ENCODE results near the gene IER5L.
A peak's percentile ranks its signal among the peaks of the same experiment; 100 is the strongest.
"Not testable (repeated sequence)": the region's sequence is repeated elsewhere in the genome, so short reads cannot be mapped to it uniquely, and the experiment has no call there.

Gene IER5L

GRCh38 chr9:129178568-129179382, 714 bp upstream of the IER5L start:
- no peak for DNase-seq

DNA sequence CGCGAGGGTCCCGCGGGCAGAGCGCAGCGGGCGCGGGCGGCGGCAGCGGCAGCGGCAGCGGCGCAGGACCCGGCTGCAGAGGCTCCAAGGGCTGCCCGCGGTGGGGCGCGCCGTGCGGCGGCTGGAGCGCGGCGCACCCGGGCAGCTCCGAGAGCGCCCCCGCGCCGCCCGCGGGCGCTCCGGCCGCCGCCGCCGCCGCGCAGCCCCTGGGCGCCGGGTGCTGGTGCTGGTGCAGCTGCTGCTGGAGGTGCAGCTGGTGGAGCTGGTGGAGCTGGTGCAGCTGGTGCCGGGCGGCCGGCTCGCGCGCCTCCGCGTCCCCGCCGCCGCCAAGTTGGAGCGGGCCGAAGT, 644 bp downstream of the IER5L start:
- DNase-seq = no peak

GRCh38 chr9:129176701-129177442, 1.2 kb downstream of the IER5L start:
- no peak for DNase-seq

DNA sequence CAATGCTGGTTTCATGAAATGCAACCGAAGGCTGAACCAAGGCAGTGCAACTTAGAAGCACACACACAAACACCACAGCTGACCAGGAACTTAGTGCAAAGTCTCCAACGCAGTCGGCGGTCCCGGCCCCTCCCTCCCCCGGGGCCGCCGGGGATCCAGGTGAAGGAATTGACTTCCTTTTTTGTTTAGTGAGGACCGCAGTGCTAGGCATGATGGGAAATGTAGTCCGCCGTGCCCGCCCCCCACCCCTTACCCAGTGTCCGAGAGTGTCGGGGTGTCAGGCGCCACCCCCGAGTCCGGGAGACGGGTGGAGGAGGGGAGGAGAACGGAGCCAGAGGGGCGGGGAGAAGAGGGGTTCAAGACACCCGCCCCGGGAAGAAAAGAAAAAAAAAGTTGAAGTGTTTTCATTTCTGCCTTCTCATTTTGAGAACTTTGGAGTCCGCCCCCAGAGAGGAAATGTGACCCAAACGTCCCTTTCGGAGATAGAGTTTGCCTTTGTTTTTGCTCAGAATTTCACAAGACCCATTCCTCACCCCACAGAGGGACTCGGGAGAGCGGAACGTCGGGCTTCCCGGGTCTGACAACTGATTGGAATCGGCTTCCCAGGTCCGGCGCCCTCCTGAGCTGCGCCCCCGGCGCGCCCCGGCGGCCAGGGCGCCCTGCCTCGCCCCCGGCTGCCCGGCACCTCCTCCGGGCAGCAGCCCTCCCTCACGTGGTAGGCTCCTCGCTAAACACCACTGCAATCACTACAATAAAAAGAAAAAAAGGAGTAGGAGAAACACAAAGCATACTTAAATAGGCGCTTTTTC, 2.0 kb downstream of the IER5L start:
- peak; percentile 17 for DNase-seq

GRCh38 chr9:129175515-129175824, 2.6 kb downstream of the IER5L start:
- no peak for DNase-seq

- DNase-seq = peak; percentile 16
Observed at GRCh38 chr9:129174724-129175514, 3.1 kb downstream of the IER5L start.

DNA sequence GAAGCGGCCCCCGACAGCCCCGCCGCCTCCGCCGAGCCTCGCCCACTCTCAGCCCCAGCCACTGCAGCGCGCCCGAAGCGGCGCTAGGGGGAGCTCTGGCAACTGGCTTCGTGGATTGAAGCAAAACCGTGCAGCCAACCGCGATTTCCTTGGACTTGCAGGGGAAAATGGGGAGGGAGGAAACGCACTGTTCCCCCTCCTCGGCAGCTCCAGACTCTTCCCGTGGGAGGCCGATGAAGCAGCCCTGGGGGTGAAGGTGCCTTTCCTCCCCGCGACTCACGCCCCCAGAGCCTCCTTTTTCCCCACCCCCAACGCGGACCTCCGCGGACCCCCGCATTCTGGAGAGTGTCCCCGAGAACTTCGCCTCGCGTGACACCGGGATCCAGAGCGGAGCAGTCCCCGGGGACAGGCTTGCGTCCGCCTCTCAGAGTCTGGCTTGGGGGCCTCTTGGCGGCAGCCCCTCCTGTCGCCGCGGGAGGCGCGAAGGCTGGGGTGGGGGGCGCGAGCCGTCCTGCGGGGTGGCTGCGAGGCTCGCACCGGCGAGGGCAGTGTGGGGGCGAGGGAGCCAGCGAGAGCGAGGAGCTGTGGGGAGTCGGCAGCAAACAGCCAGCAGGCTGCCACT, 3.8 kb downstream of the IER5L start:
- DNase-seq = peak; percentile 70

DNA sequence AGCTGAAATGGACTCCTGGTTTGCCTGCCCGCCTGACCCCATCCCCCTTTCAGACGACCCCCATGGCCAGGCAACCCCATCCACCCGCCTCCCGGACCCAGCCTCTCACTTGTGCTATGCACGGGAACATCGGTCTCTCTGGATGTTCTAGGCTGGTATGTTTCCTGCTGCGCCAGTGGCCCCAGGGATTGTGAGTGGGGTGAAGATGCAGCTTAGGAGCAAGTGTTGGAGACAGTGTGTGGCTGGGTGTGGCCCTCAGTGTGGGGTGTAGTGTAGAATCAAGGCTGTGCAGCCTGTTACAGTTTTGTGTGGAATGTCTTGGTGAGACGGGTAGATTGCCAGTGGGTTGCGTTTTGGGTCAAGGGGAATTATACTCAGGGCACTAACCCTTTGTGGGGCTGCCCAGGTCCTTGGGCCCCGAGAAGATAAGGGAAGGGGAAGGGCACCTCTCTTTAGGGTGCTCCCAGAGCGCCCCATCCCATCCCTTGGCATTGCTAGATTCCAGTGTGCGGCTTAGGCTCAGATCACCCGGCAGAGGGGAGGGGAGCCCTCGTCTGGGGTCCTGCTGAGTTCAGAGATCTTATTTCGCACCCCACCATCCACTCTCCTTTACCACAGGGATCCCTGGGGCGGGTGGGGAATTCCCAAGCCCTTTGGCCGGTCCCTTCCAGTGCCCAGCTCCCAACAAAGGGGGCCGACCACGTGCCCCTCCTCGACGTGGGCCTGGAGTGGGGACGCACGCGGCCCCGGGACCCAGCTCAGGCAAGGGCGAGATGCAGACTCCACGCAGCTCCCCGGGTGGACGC, 4.6 kb downstream of the IER5L start:
- DNase-seq = no peak

GRCh38 chr9:129172816-129173215, 5.2 kb downstream of the IER5L start:
- no peak for DNase-seq

DNA sequence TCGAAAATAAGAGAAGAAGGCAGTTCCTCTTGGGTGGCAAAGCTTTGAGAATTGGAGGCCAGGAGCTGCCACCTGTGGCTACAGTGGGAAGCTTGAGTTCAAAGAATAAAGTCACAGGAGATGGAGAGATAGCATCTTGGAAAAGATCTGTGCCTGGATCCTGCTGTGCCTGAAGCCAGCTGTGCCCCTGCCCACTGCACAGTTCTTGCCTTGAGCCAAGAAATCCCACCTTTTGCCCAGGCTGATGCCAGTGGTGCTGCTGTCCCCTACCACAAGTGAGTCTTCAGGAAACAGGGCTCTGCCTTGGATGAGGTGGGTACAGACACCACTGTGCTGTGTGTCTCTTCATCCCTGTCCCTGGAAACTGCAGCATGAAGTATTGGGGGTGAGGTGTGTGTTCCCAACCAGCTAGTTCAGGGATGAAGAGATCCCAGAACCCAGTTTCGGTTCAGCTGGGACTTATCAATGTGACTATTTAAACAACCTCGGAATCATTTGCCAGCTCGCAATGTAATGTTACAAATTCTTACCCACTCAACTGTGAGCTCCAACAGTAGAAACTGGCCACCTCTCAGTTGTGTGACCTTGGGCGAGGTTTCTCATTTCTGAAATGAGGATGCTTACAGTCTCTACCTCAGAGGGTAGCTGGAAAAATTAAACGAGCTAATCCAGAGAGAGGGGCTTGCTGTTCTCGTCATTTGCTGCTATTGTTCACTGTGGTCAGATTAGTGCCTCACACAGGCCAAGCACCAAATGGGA, 5.9 kb downstream of the IER5L start:
- DNase-seq = no peak

- no peak for DNase-seq
Observed at GRCh38 chr9:129170229-129170628, 7.8 kb downstream of the IER5L start.

GRCh38 chr9:129166623-129167557, 11.2 kb downstream of the IER5L start:
- no peak for DNase-seq

- DNase-seq = no peak
Observed at GRCh38 chr9:129165198-129165597, 12.9 kb downstream of the IER5L start.

DNA sequence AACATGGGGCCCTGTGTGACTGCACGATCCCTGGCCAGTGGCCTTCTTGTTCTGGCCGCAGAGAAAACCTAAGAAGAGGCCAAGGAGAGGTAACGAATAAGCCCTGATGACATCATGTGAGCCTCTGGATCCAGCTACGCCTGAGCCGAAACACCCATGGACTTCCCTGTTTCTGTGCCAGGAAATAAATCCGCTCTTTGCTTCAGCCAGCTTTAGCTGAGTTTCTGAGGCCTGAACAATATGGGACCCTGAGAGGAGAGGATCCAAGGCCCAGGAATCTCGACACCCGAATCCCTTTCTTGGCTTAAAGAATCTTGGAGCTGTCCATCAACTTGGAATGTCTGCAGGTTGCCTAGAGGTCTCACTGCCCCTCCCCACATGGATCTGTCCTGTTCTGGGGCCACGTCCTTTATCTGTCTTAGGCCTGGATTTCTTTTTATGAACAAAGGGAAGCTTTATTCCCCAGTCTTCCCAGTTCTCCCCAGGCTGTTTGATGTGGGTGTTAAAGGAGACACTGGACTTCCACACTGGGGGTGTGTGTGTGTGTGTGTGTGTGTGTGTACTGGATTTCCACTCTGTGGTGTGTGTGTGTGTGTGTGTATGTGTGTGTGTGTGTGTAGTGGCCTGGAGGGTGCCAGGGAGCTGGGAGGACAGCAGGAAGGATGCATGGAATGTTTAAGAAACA, 13.7 kb downstream of the IER5L start:
- no peak for DNase-seq

DNA sequence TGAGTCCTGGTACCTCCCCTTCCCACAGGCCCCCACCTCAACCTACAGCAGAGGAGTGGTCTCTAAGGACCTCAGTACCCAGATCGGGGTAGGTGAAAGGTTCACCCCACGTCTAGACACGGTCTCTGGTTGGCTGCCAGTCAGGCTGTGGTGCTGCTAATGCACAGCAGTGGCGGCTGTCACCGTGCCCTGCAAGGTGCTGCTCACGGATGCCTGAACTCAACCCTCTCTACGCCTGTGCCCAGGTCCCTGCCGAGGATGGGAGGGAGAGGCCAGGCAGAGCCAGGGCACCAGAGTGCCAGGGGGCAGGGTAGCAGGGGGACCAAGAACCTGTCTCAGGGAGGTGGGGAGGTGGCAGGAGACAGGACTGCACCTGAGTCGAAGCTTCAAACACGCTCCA, 14.3 kb downstream of the IER5L start:
- DNase-seq = no peak

- not testable (repeated sequence) for DNase-seq
Observed at GRCh38 chr9:129163198-129163670, 14.8 kb downstream of the IER5L start.

DNA sequence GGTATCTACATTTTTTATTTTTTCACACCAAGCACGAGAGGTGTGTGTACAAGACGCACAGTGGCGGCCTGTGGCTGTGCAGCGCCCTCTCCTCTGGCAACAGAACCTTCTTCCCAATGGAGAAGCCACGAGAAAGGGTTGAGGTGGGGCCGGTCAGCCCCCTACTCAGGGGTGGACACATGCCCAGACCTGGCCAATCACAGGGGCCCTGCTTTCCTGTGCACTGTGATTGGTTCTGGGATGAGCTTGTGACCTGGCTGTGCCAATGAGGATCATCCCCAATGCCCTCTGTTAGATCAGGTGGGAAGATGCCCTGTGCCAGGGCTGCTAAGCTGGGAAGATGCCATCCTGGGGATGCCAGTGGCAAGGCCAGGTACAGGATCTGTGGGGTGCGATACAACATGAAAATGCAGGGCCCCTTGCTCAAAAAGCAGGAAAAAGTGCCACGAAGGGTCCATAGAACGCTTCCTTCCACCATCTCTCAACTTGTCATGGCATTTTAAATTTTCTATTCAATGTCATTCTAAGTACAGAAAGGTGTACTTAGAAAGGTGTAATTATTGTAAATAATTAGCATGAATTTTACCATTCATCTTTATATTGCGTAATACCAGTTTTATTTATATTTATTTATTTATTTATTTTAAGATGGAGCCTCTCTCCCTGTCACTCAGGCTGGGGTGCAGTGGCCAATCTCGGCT, 15.4 kb downstream of the IER5L start:
- no peak for DNase-seq

DNA sequence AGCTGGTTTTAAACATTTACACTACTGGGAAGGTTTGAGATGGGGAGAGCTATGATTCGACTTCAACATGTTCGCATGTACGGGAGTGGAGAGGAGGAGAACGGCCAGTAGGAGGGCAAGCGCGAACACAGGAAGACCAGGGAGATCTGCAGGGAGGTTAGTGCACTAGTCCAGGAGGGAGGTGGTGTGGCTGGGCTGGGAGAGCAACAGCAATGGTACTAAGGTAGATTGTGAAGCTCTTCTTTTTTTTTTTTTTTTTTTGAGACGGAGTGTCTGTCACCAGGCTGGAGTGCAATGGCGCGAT, 16.6 kb downstream of the IER5L start:
- no peak for DNase-seq

Measured in activated effector memory CD4-positive, alpha-beta T cell treated with Interleukin-2 at 50 U/mL for 16 hours (primary cell).